CD4-positive, CD25-positive, alpha-beta regulatory T cell (primary cell): Measurements from ENCODE around the gene HRAS. TPM values are rescaled to one million over a fixed set of nuclear protein-coding genes. Genes with fewer than 3 reads are reported as not detected.

Experiments
- ATAC-seq, 2 donors: fragments of 150-1000 bp; cut with Tn5 transposase; one replicate each; pipeline ENCODE4 v1.10.0; 2021; ENCODE audit warnings: low read depth in 2 of 2, moderate number of reproducible peaks in 2 of 2, moderate library complexity in 1 of 2
- DNase-seq, 3 donors: peaks; one replicate each; pipeline versions ENCODE4 v3.0.0 to v3.0.0-alpha.2; 2012 to 2022; ENCODE audit warnings: mixed read lengths in 1 of 3
- H3K27ac ChIP-seq: one replicate; pipeline ENCODE4 v1.7.0; 2013; ENCODE audit warnings: mild to moderate bottlenecking, low read length; ENCODE audit not compliant: insufficient read depth, poor library complexity, severe bottlenecking
- H3K27me3 ChIP-seq: one replicate; pipeline ENCODE4 v1.7.0; 2013; ENCODE audit warnings: low read length; ENCODE audit not compliant: control insufficient read depth, insufficient read depth
- H3K36me3 ChIP-seq: one replicate; pipeline ENCODE4 v1.7.0; 2013; ENCODE audit warnings: mild to moderate bottlenecking, low read length, moderate library complexity; ENCODE audit not compliant: control insufficient read depth, insufficient read depth
- H3K4me1 ChIP-seq: 2 replicates; pipeline ENCODE4 v1.7.0; 2013; ENCODE audit warnings: mild to moderate bottlenecking, low read length; ENCODE audit not compliant: insufficient read depth, control insufficient read depth, poor library complexity, severe bottlenecking
- H3K4me3 ChIP-seq: one replicate; pipeline ENCODE4 v1.7.0; 2013; ENCODE audit warnings: low read depth, mild to moderate bottlenecking, low read length, moderate library complexity
- H3K9me3 ChIP-seq, 2 experiments: 1 replicate in 1 of 2; 2 replicates in 1 of 2; pipeline ENCODE4 v1.7.0; 2013; ENCODE audit warnings: low read length in 2 of 2, mild to moderate bottlenecking in 1 of 2, moderate library complexity in 1 of 2; ENCODE audit not compliant: control insufficient read depth in 2 of 2
- H3K27ac Mint-ChIP-seq, 3 donors: one replicate each; pipeline ENCODE4 v1.8.0; 2020 to 2022; ENCODE audit warnings: mild to moderate bottlenecking in 3 of 3, mixed read lengths in 3 of 3, moderate library complexity in 2 of 3
- H3K27me3 Mint-ChIP-seq: one replicate; pipeline ENCODE4 v1.8.0; 2022; ENCODE audit warnings: mild to moderate bottlenecking, mixed read lengths
- H3K36me3 Mint-ChIP-seq: one replicate; pipeline ENCODE4 v1.8.0; 2020; ENCODE audit warnings: mixed read lengths
- H3K4me1 Mint-ChIP-seq, 4 donors: one replicate each; pipeline ENCODE4 v1.8.0; 2020 to 2022; ENCODE audit warnings: mixed read lengths in 4 of 4, mild to moderate bottlenecking in 1 of 4
- H3K4me3 Mint-ChIP-seq, 4 donors: one replicate each; pipeline ENCODE4 v1.8.0; 2020 to 2022; ENCODE audit warnings: mild to moderate bottlenecking in 4 of 4, mixed read lengths in 4 of 4, moderate library complexity in 3 of 4
- H3K9me3 Mint-ChIP-seq, 7 donors: one replicate each; pipeline ENCODE4 v1.8.0; 2020 to 2022; ENCODE audit warnings: mixed read lengths in 7 of 7, mild to moderate bottlenecking in 3 of 7, moderate library complexity in 2 of 7
- polyA plus RNA-seq, 4 donors: library from polyadenylated mRNA; unstranded; fragments of 300-500 nt; fragmentation: Illumina TruSeq; gene quantifications; one replicate each; pipeline ENCODE4 v1.2.3, GENCODE V29; 2021
- total RNA-seq: library from RNA; stranded (reverse); gene quantifications from one replicate; pipeline ENCODE4 v1.2.3, GENCODE V29; 2022

HRAS gene
- total and polyA plus RNA-seq, 5 donors from 2014 or later = 15.9 to 35.2 (median 21.8) TPM

GRCh38 chr11:492427-493226 is 42.7 kb downstream of the HRAS start:
- Mint-ChIP-seq H3K9me3 (peaks cover 0 to 2% (median 0%) of the 10 kb centered on the region in 7 donors), H3K27me3 (no peaks in the 10 kb centered on the region), H3K4me3 (no peak overlapping the region), H3K4me1 (peaks cover 0 to 10% (median 0%) of the 10 kb centered on the region in 4 donors), H3K27ac (no peak overlapping the region), H3K36me3 (peaks cover 13% of the 10 kb centered on the region)
- DNase-seq = no peak
- no peak overlapping the region for H3K27ac ChIP-seq
- no peaks in the 10 kb centered on the region for H3K27me3 ChIP-seq
- no peaks in the 10 kb centered on the region for H3K9me3 ChIP-seq
- no peaks in the 10 kb centered on the region for H3K4me1 ChIP-seq
- no peak overlapping the region for H3K4me3 ChIP-seq
- peaks cover 26% of the 10 kb centered on the region for H3K36me3 ChIP-seq
- no peak for ATAC-seq

- H3K27me3 ChIP-seq = no peaks in the 10 kb centered on the region
- no peaks in the 10 kb centered on the region for H3K4me1 ChIP-seq
- H3K27ac Mint-ChIP-seq = peak overlapping the region in 1 of 3 donors; percentile 20
- H3K9me3 Mint-ChIP-seq = peaks cover 0 to 2% (median 0%) of the 10 kb centered on the region in 7 donors
- H3K36me3 Mint-ChIP-seq = peaks cover 4% of the 10 kb centered on the region
- no peak overlapping the region for H3K4me3 Mint-ChIP-seq
- no peak overlapping the region for H3K4me3 ChIP-seq
- peaks cover 16% of the 10 kb centered on the region for H3K36me3 ChIP-seq
- no peak overlapping the region for H3K27ac ChIP-seq
- H3K9me3 ChIP-seq = no peaks in the 10 kb centered on the region
- DNase-seq (no peak), ATAC-seq (no peak)
- H3K27me3 Mint-ChIP-seq = no peaks in the 10 kb centered on the region
- peaks cover 0 to 2% (median 0%) of the 10 kb centered on the region in 4 donors for H3K4me1 Mint-ChIP-seq
Observed at GRCh38 chr11:491358-491757, 44.0 kb downstream of the HRAS start.

- DNase-seq = no peak
- Histone ChIP-seq H3K4me3 (no peak overlapping the region), H3K4me1 (no peaks in the 10 kb centered on the region), H3K9me3 (no peaks in the 10 kb centered on the region), H3K27me3 (no peaks in the 10 kb centered on the region), H3K36me3 (peaks cover 13% of the 10 kb centered on the region), H3K27ac (no peak overlapping the region)
- no peak overlapping the region for H3K27ac Mint-ChIP-seq
- H3K4me1 Mint-ChIP-seq = peaks cover 0 to under 1% (median 0%) of the 10 kb centered on the region in 4 donors
- ATAC-seq = no peak
- peaks cover 0 to 2% (median 0%) of the 10 kb centered on the region in 7 donors for H3K9me3 Mint-ChIP-seq
- no peaks in the 10 kb centered on the region for H3K27me3 Mint-ChIP-seq
- H3K36me3 Mint-ChIP-seq = peaks cover 3% of the 10 kb centered on the region
- H3K4me3 Mint-ChIP-seq = no peak overlapping the region
Observed at GRCh38 chr11:490930-491260, 44.5 kb downstream of the HRAS start.

GRCh38 chr11:490186-490929 is 45.0 kb downstream of the HRAS start:
- H3K36me3 ChIP-seq = peaks cover 8% of the 10 kb centered on the region
- Mint-ChIP-seq H3K27ac (no peak overlapping the region), H3K4me3 (no peak overlapping the region), H3K9me3 (peaks cover 0 to 2% (median 0%) of the 10 kb centered on the region in 7 donors), H3K27me3 (no peaks in the 10 kb centered on the region), H3K4me1 (no peaks in the 10 kb centered on the region), H3K36me3 (no peaks in the 10 kb centered on the region)
- no peak overlapping the region for H3K4me3 ChIP-seq
- no peaks in the 10 kb centered on the region for H3K4me1 ChIP-seq
- H3K9me3 ChIP-seq = no peaks in the 10 kb centered on the region
- H3K27me3 ChIP-seq = no peaks in the 10 kb centered on the region
- ATAC-seq (no peak), DNase-seq (no peak)
- no peak overlapping the region for H3K27ac ChIP-seq

- Mint-ChIP-seq H3K36me3 (no peaks in the 10 kb centered on the region), H3K4me3 (no peak overlapping the region), H3K4me1 (no peaks in the 10 kb centered on the region), H3K27ac (no peak overlapping the region), H3K27me3 (no peaks in the 10 kb centered on the region), H3K9me3 (peaks cover 0 to 2% (median 0%) of the 10 kb centered on the region in 7 donors)
- H3K36me3 ChIP-seq = peaks cover 3% of the 10 kb centered on the region
- H3K27me3 ChIP-seq = no peaks in the 10 kb centered on the region
- DNase-seq = no peak
- no peak overlapping the region for H3K4me3 ChIP-seq
- no peak for ATAC-seq
- no peak overlapping the region for H3K27ac ChIP-seq
- H3K4me1 ChIP-seq = no peaks in the 10 kb centered on the region
- H3K9me3 ChIP-seq = no peaks in the 10 kb centered on the region
Observed at GRCh38 chr11:489610-490185, 45.7 kb downstream of the HRAS start.

GRCh38 chr11:488992-489391 is 46.4 kb downstream of the HRAS start:
- H3K4me1 Mint-ChIP-seq = no peaks in the 10 kb centered on the region
- H3K4me3 Mint-ChIP-seq = no peak overlapping the region
- no peaks in the 10 kb centered on the region for H3K27me3 Mint-ChIP-seq
- Histone ChIP-seq H3K9me3 (no peaks in the 10 kb centered on the region), H3K27ac (no peak overlapping the region), H3K4me3 (no peak overlapping the region), H3K27me3 (no peaks in the 10 kb centered on the region), H3K4me1 (no peaks in the 10 kb centered on the region), H3K36me3 (peaks cover 3% of the 10 kb centered on the region)
- H3K9me3 Mint-ChIP-seq = peaks cover 0 to 2% (median 0%) of the 10 kb centered on the region in 7 donors
- H3K27ac Mint-ChIP-seq = no peak overlapping the region
- ATAC-seq = no peak
- H3K36me3 Mint-ChIP-seq = no peaks in the 10 kb centered on the region
- DNase-seq = no peak

GRCh38 chr11:488579-488978 is 46.8 kb downstream of the HRAS start:
- no peaks in the 10 kb centered on the region for H3K27me3 Mint-ChIP-seq
- Histone ChIP-seq H3K27ac (no peak overlapping the region), H3K27me3 (no peaks in the 10 kb centered on the region), H3K36me3 (no peaks in the 10 kb centered on the region), H3K9me3 (no peaks in the 10 kb centered on the region), H3K4me1 (no peaks in the 10 kb centered on the region), H3K4me3 (no peak overlapping the region)
- H3K27ac Mint-ChIP-seq = no peak overlapping the region
- DNase-seq (no peak), ATAC-seq (no peak)
- peaks cover 2% of the 10 kb centered on the region for H3K36me3 Mint-ChIP-seq
- H3K9me3 Mint-ChIP-seq = peaks cover 0 to 2% (median 0%) of the 10 kb centered on the region in 7 donors
- H3K4me1 Mint-ChIP-seq = no peaks in the 10 kb centered on the region
- H3K4me3 Mint-ChIP-seq = no peak overlapping the region
